ENCODE data around the gene RIPK4.
A peak's percentile ranks its signal among the peaks of the same experiment; 100 is the strongest.
"Not testable (repeated sequence)": the region's sequence is repeated elsewhere in the genome, so short reads cannot be mapped to it uniquely, and the experiment has no call there.

RIPK4 gene

DNA sequence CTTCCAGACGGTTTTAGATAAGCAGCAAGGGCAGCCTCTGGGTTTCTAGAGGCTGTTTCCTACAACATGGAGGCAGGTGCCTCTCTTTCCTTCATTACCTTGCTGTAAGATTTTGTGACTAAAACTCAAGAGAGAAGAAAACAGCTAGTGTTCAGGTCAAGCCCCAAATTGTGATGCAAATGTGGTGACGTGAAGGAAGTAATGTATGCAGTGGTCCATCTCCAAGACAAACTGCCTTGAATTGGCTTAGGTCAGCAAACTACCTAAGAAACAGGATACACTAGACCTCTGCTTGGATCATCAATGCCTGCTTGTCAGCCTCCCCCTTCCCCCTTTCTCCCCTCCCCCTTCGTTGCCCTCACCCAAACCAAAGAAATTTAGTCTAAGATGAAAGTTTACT, 28.9 kb upstream of the RIPK4 start:
- H3K36me3 ChIP-seq (ENCODE audit: control insufficient read depth, insufficient read depth, low read length): peaks cover 13% of the 10 kb centered on the region
- H3K9ac ChIP-seq (ENCODE audit: low read depth, low read length): no peak overlapping the region
- H3K27ac ChIP-seq (ENCODE audit: low read depth, low read length): no peak overlapping the region
- peaks cover 5% of the 10 kb centered on the region; the same call in 1 of the 2 replicates for H3K4me1 ChIP-seq (ENCODE audit: control insufficient read depth, insufficient read depth, low read length)
- no peaks in the 10 kb centered on the region for H3K9me3 ChIP-seq (ENCODE audit: control insufficient read depth, insufficient read depth, low read length)
- no peaks in the 10 kb centered on the region for H3K27me3 ChIP-seq (ENCODE audit: control insufficient read depth, insufficient read depth, low read length)
- no peak overlapping the region for H3K4me3 ChIP-seq (ENCODE audit: low read depth, low read length)

DNA sequence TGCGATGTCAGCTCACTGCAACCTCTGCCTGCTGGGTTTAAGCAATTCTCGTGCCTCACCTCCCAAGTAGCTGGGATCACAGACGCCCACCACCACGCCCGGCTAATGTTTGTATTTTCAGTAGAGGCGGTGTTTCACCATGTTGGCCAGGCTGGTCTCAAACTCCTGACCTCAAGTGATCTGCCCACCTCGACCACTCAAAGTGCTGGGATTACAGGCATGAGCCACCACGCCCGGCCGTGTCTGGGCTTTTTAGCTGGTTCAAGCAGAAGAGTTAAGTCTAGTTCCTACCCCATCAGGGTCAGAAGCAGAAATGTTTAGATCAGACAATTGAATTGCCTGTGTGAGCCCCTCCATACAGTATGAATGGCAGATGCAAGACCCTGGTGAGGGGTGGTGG, 27.7 kb upstream of the RIPK4 start:
- no peaks in the 10 kb centered on the region for H3K27me3 ChIP-seq (ENCODE audit: control insufficient read depth, insufficient read depth, low read length)
- no peaks in the 10 kb centered on the region for H3K9me3 ChIP-seq (ENCODE audit: control insufficient read depth, insufficient read depth, low read length)
- H3K4me1 ChIP-seq (ENCODE audit: control insufficient read depth, insufficient read depth, low read length): peaks cover 5% of the 10 kb centered on the region; the same call in 1 of the 2 replicates
- no peak overlapping the region for H3K9ac ChIP-seq (ENCODE audit: low read depth, low read length)
- peaks cover 3% of the 10 kb centered on the region; the same call in 1 of the 2 replicates for H3K36me3 ChIP-seq (ENCODE audit: control insufficient read depth, insufficient read depth, low read length)
- H3K27ac ChIP-seq (ENCODE audit: low read depth, low read length): no peak overlapping the region
- no peak overlapping the region for H3K4me3 ChIP-seq (ENCODE audit: low read depth, low read length)

GRCh38 chr21:41792711-41793110, 25.9 kb upstream of the RIPK4 start:
- Histone ChIP-seq H3K4me3 (ENCODE audit: low read depth, low read length) (no peak overlapping the region), H3K36me3 (ENCODE audit: control insufficient read depth, insufficient read depth, low read length) (no peaks in the 10 kb centered on the region), H3K9me3 (ENCODE audit: control insufficient read depth, insufficient read depth, low read length) (no peaks in the 10 kb centered on the region), H3K4me1 (ENCODE audit: control insufficient read depth, insufficient read depth, low read length) (peaks cover 5% of the 10 kb centered on the region; the same call in 1 of the 2 replicates), H3K27me3 (ENCODE audit: control insufficient read depth, insufficient read depth, low read length) (no peaks in the 10 kb centered on the region), H3K27ac (ENCODE audit: low read depth, low read length) (no peak overlapping the region), H3K9ac (ENCODE audit: low read depth, low read length) (no peak overlapping the region)

DNA sequence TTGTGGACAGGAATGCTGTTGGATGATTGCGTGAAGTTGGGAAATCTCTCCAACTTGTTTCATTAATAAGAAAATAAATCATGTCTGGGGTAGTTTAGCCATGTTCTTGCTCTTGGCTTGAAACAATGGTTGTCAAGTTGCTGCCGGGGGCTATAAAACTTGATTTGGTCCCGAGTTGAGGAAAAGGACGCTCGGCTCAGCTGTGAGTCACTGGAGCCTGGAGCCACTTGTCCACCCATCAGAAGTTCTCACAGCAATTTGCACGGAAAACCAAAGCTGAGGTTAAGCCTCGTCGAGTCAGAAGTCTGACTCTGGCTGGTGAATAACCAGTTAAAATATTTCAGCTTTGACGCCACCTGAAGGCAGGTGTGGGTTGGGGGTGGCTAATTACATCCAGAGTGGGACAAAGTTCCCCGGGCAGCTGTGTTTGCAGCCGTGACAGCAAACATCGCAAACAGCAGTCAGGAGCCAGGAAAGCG, 19.7 kb upstream of the RIPK4 start:
- H3K27me3 ChIP-seq (ENCODE audit: control insufficient read depth, insufficient read depth, low read length): no peaks in the 10 kb centered on the region
- H3K36me3 ChIP-seq (ENCODE audit: control insufficient read depth, insufficient read depth, low read length): no peaks in the 10 kb centered on the region
- no peaks in the 10 kb centered on the region for H3K9me3 ChIP-seq (ENCODE audit: control insufficient read depth, insufficient read depth, low read length)
- no peak overlapping the region for H3K27ac ChIP-seq (ENCODE audit: low read depth, low read length)
- no peaks in the 10 kb centered on the region for H3K4me1 ChIP-seq (ENCODE audit: control insufficient read depth, insufficient read depth, low read length)
- H3K9ac ChIP-seq (ENCODE audit: low read depth, low read length): no peak overlapping the region
- no peak overlapping the region for H3K4me3 ChIP-seq (ENCODE audit: low read depth, low read length)

DNA sequence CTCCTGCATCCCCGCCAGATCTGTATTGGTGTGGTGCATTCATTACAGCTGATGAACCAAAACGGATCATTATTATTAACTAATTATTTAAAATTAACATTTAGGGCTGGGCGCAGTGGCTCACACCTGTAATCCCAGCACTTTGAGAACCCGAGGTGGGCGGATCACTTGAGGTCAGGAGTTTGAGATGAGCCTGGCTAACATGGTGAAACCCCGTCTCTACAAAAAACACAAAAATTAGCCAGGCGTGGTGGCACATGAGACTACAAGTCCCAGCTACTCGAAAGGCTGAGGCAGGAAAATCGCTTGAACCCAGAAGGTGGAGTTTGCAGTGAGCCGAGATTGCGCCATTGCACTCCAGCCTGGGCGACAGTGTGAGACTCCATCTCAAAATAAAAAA, 18.4 kb upstream of the RIPK4 start:
- H3K27me3 ChIP-seq (ENCODE audit: control insufficient read depth, insufficient read depth, low read length); H3K4me3 ChIP-seq (ENCODE audit: low read depth, low read length); H3K27ac ChIP-seq (ENCODE audit: low read depth, low read length); H3K9ac ChIP-seq (ENCODE audit: low read depth, low read length); H3K9me3 ChIP-seq (ENCODE audit: control insufficient read depth, insufficient read depth, low read length); H3K36me3 ChIP-seq (ENCODE audit: control insufficient read depth, insufficient read depth, low read length); H3K4me1 ChIP-seq (ENCODE audit: control insufficient read depth, insufficient read depth, low read length): not testable (repeated sequence)

DNA sequence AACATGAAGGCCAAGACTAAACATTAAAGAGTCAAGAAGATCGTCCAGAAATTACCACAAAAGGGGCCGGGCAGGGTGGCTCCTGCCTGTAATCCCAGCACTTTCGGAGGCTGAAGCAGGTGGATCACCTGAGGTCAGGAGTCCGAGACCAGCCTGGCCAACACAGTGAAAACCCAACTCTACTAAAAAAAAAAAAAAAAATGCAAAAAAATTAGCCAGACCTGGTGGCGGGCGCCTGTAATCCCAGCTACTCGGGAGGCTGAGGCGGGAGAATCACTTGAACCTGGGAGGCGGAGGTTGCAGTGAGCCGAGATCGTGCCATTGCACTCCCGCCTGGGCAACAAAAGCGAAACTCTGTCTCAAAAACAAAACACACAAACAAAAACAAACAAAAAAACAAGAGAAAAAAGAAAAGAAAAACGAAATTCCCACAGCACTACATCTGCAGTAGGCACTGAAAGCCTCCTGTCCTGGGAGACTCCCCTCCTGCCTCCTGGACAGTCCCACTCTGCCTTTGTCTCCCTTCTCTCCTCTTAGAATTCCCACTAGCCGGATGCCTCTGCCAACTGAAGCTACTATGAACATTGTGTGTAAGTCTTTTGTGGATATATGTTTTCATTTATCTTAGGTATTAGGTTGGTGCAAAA, 17.7 kb upstream of the RIPK4 start:
- no peak overlapping the region for H3K9ac ChIP-seq (ENCODE audit: low read depth, low read length)
- peaks cover 4% of the 10 kb centered on the region; the same call in 1 of the 2 replicates for H3K27me3 ChIP-seq (ENCODE audit: control insufficient read depth, insufficient read depth, low read length)

DNA sequence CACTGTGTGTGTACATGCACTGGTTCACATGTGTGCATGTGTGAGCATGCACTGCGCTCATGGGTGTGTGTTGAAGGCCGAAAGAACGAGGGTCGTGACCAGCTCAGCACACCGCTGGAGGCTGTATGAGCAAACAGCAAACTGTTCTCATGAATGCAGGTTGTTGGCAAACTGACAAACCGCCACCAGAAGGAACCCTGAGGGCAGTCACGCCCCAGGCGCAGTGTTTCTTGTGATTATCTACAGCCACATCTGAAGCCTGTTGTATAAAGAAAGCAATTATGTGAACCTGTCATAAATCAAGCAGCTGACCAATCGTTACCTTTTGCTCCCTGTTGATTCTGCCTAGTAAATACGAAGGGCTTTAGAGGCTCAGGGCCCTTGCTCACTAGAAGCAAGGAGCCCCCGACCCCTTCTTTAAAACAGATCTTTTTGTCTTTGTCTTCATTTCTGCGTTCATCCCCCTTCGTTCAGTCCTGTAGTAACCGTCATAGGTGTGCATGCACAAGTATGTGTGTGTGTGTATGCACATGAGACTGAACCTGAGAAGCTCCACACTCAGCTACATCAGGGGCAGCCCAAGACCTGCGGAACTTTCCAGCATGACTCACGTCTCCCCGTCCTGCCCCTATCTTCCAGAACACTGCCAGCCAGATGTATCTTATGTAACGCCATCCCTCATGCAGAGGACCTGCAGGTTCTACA, 16.8 kb upstream of the RIPK4 start:
- Histone ChIP-seq H3K27ac (ENCODE audit: low read depth, low read length) (no peak overlapping the region), H3K9me3 (ENCODE audit: control insufficient read depth, insufficient read depth, low read length) (no peaks in the 10 kb centered on the region), H3K36me3 (ENCODE audit: control insufficient read depth, insufficient read depth, low read length) (no peaks in the 10 kb centered on the region), H3K9ac (ENCODE audit: low read depth, low read length) (no peak overlapping the region), H3K27me3 (ENCODE audit: control insufficient read depth, insufficient read depth, low read length) (peaks cover 4% of the 10 kb centered on the region; the same call in 1 of the 2 replicates), H3K4me3 (ENCODE audit: low read depth, low read length) (no peak overlapping the region), H3K4me1 (ENCODE audit: control insufficient read depth, insufficient read depth, low read length) (peaks cover 4% of the 10 kb centered on the region)

More for the DNA sequence above, 17.7 kb upstream of the RIPK4 start:
- Histone ChIP-seq H3K9me3 (ENCODE audit: control insufficient read depth, insufficient read depth, low read length) (no peaks in the 10 kb centered on the region), H3K36me3 (ENCODE audit: control insufficient read depth, insufficient read depth, low read length) (no peaks in the 10 kb centered on the region), H3K4me1 (ENCODE audit: control insufficient read depth, insufficient read depth, low read length) (no peaks in the 10 kb centered on the region), H3K27ac (ENCODE audit: low read depth, low read length) (no peak overlapping the region), H3K4me3 (ENCODE audit: low read depth, low read length) (no peak overlapping the region)

GRCh38 chr21:41781050-41781410, 14.2 kb upstream of the RIPK4 start:
- Histone ChIP-seq H3K36me3 (ENCODE audit: control insufficient read depth, insufficient read depth, low read length) (no peaks in the 10 kb centered on the region), H3K4me3 (ENCODE audit: low read depth, low read length) (no peak overlapping the region), H3K9me3 (ENCODE audit: control insufficient read depth, insufficient read depth, low read length) (no peaks in the 10 kb centered on the region), H3K4me1 (ENCODE audit: control insufficient read depth, insufficient read depth, low read length) (peaks cover 11% of the 10 kb centered on the region), H3K27me3 (ENCODE audit: control insufficient read depth, insufficient read depth, low read length) (peaks cover 15% of the 10 kb centered on the region), H3K27ac (ENCODE audit: low read depth, low read length) (no peak overlapping the region), H3K9ac (ENCODE audit: low read depth, low read length) (no peak overlapping the region)

- no peak overlapping the region for H3K27ac ChIP-seq (ENCODE audit: low read depth, low read length)
Measured at GRCh38 chr21:41780337-41781049, 13.6 kb upstream of the RIPK4 start.

GRCh38 chr21:41779659-41780058, 12.8 kb upstream of the RIPK4 start:
- peaks cover 11% of the 10 kb centered on the region for H3K4me1 ChIP-seq (ENCODE audit: control insufficient read depth, insufficient read depth, low read length)

More at GRCh38 chr21:41780337-41781049, 13.6 kb upstream of the RIPK4 start:
- Histone ChIP-seq H3K4me1 (ENCODE audit: control insufficient read depth, insufficient read depth, low read length) (peaks cover 11% of the 10 kb centered on the region), H3K27me3 (ENCODE audit: control insufficient read depth, insufficient read depth, low read length) (peaks cover 19% of the 10 kb centered on the region), H3K36me3 (ENCODE audit: control insufficient read depth, insufficient read depth, low read length) (no peaks in the 10 kb centered on the region), H3K9ac (ENCODE audit: low read depth, low read length) (no peak overlapping the region), H3K4me3 (ENCODE audit: low read depth, low read length) (no peak overlapping the region), H3K9me3 (ENCODE audit: control insufficient read depth, insufficient read depth, low read length) (no peaks in the 10 kb centered on the region)

More at GRCh38 chr21:41779659-41780058, 12.8 kb upstream of the RIPK4 start:
- H3K27me3 ChIP-seq (ENCODE audit: control insufficient read depth, insufficient read depth, low read length): peaks cover 26% of the 10 kb centered on the region
- H3K4me3 ChIP-seq (ENCODE audit: low read depth, low read length): peak overlapping the region; percentile 42
- H3K9me3 ChIP-seq (ENCODE audit: control insufficient read depth, insufficient read depth, low read length): no peaks in the 10 kb centered on the region
- H3K27ac ChIP-seq (ENCODE audit: low read depth, low read length): no peak overlapping the region
- H3K9ac ChIP-seq (ENCODE audit: low read depth, low read length): no peak overlapping the region
- H3K36me3 ChIP-seq (ENCODE audit: control insufficient read depth, insufficient read depth, low read length): no peaks in the 10 kb centered on the region
